ENCODE measurements around the gene NEU1.
"Not testable (repeated sequence)": the region's sequence is repeated elsewhere in the genome, so short reads cannot be mapped to it uniquely, and the experiment has no call there.

Gene NEU1

GRCh38 chr6:31821301-31822035 lies 41.2 kb downstream of the NEU1 start:
- peak in 1 of 2 donors; percentile 61 for DNase-seq (ENCODE audit: low read depth in 1 of 2, low spot score in 1 of 2)

- not testable (repeated sequence) for DNase-seq (ENCODE audit: low read depth in 1 of 2, low spot score in 1 of 2)
Measured at GRCh38 chr6:31820399-31820798, 42.2 kb downstream of the NEU1 start.

- no peak for DNase-seq (ENCODE audit: low read depth in 1 of 2, low spot score in 1 of 2)
Measured at GRCh38 chr6:31819871-31820299, 42.7 kb downstream of the NEU1 start.

- DNase-seq (ENCODE audit: low read depth in 1 of 2, low spot score in 1 of 2) = not testable (repeated sequence)
Measured at GRCh38 chr6:31817929-31818511, 44.6 kb downstream of the NEU1 start.

- DNase-seq (ENCODE audit: low read depth in 1 of 2, low spot score in 1 of 2) = not testable (repeated sequence)
Measured at GRCh38 chr6:31817133-31817928, 45.3 kb downstream of the NEU1 start.

- peak in 1 of 2 donors; percentile 57 for DNase-seq (ENCODE audit: low read depth in 1 of 2, low spot score in 1 of 2)
Measured at GRCh38 chr6:31815025-31815838, 47.4 kb downstream of the NEU1 start, which contains the start of the genes HSPA1A and HSPA1L. Gene HSPA1A (plus strand): TSS chr6:31815543. CDS start chr6:31815757, 214 bp downstream. Gene HSPA1L (minus strand): TSS chr6:31815283. CDS start chr6:31811972, 3,311 bp downstream.

- DNase-seq (ENCODE audit: low read depth in 1 of 2, low spot score in 1 of 2) = peak in 1 of 2 donors; percentile 65
Measured at GRCh38 chr6:31814677-31815024, 48.0 kb downstream of the NEU1 start.

- DNase-seq (ENCODE audit: low read depth in 1 of 2, low spot score in 1 of 2) = no peak
Measured at GRCh38 chr6:31813465-31813849, 49.2 kb downstream of the NEU1 start.

GRCh38 chr6:31811645-31812044 lies 51.0 kb downstream of the NEU1 start:
- DNase-seq (ENCODE audit: low read depth in 1 of 2, low spot score in 1 of 2) = no peak

GRCh38 chr6:31808599-31808998 lies 54.0 kb downstream of the NEU1 start:
- not testable (repeated sequence) for DNase-seq (ENCODE audit: low read depth in 1 of 2, low spot score in 1 of 2)

Data from activated CD4-positive, alpha-beta T cell treated with anti-CD3 and anti-CD28 coated beads, Interleukin-2, amount 50 U/mL, for 24 hours (primary cell).